Measurements from ENCODE around the gene HAS3.
A peak's percentile ranks its signal among the peaks of the same experiment; 100 is the strongest.

The HAS3 gene

DNA sequence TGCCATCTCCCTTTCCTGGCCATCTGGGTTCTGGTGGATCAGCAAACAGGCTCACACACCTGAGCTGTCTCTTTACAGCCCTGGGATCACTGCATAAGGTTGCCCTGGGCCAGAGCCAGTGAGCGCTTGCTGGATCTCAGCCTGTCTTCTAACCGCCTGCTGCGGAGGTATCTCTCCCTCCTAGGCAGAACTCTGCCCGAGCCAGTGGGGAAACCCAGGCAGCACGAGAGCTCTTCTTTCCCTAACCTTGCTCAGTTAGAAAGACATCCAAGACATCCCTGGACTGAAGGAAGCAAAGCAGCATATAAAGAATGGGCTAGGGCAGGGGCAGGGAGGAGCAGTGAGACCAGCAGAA, 6.4 kb downstream of the HAS3 start:
- Histone ChIP-seq H3K27me3 (ENCODE audit: low read length) (no peaks in the 10 kb centered on the region), H3K36me3 (ENCODE audit: low read length) (no peaks in the 10 kb centered on the region), H3F3A (ENCODE audit: insufficient read depth) (no peaks in the 10 kb centered on the region), H4K20me1 (ENCODE audit: low read depth, low read length) (no peaks in the 10 kb centered on the region), H3K9ac (ENCODE audit: low read length) (no peak overlapping the region), H3K4me3 (ENCODE audit: insufficient read depth, low read length, poor library complexity, severe bottlenecking) (no peak overlapping the region), H3K79me2 (ENCODE audit: insufficient read depth, low read length) (no peaks in the 10 kb centered on the region), H3K9me2 (replicated peaks; ENCODE audit: insufficient read depth, low read length) (no peaks in the 10 kb centered on the region), H3K4me2 (ENCODE audit: low read depth, low read length, poor library complexity, severe bottlenecking) (no peak overlapping the region), H3K27ac (ENCODE audit: low read depth, low read length) (no peak overlapping the region), H3K9me3 (ENCODE audit: insufficient read depth, low read length) (no peaks in the 10 kb centered on the region), H2AFZ (ENCODE audit: low read depth, low read length, severe bottlenecking) (no peak overlapping the region)
- TF ChIP-seq EZH2phosphoT487 (conservative IDR thresholded peaks at IDR 0.05; ENCODE audit: low read length) = no peak
- TF ChIP-seq CTCF (IDR thresholded peaks at IDR 0.05; ENCODE audit: insufficient read depth, low read length, poor library complexity, severe bottlenecking) = no peak

DNA sequence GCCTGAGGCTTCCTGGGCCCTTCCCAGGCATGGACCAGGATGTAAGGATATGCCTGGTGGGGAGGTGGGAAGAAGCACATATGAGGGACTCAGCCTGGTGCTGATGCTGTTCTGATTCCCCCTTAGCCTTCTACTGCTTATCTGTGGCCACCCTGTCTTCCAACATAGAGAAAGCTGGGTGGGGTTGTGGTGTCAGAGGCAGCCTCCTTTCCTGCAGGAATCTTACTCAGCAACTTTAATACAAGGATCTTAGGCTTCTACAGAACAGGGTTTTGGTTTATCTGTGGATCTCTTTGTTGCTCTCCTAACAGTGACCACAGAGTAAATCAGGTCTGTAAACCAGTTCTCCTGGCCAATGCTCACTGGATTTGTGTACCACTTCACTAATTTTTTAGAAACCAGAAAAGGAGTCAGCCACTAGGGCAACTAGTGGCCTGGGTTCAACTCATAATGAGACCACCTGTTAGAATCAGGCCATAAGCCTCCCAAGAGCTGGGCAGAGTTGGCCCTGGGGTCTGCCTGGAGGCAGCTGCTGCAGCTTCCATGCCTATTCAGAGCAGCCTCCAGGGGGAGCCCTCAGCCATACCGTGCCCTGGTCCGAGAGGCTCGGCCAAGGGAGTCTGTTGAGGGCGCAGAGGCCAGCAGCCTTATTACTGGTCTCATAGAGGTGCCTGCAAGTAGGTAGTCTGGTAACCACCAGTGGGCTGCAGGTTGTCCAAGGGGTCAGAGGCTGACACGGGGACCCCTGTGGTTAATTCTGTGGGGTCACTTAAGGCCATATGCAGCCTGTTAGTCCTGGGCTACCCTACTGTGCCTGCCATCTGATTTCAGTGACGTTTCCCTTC, 7.1 kb downstream of the HAS3 start:
- Histone ChIP-seq H3K4me2 (ENCODE audit: low read depth, low read length, poor library complexity, severe bottlenecking) (no peak overlapping the region), H4K20me1 (ENCODE audit: low read depth, low read length) (no peaks in the 10 kb centered on the region), H2AFZ (ENCODE audit: low read depth, low read length, severe bottlenecking) (no peak overlapping the region), H3K79me2 (ENCODE audit: insufficient read depth, low read length) (no peaks in the 10 kb centered on the region), H3K9ac (ENCODE audit: low read length) (no peak overlapping the region), H3K9me2 (replicated peaks; ENCODE audit: insufficient read depth, low read length) (no peaks in the 10 kb centered on the region), H3K9me3 (ENCODE audit: insufficient read depth, low read length) (no peaks in the 10 kb centered on the region), H3K36me3 (ENCODE audit: low read length) (no peaks in the 10 kb centered on the region), H3K27ac (ENCODE audit: low read depth, low read length) (no peak overlapping the region), H3K4me3 (ENCODE audit: insufficient read depth, low read length, poor library complexity, severe bottlenecking) (no peak overlapping the region), H3K27me3 (ENCODE audit: low read length) (no peaks in the 10 kb centered on the region), H3F3A (ENCODE audit: insufficient read depth) (no peaks in the 10 kb centered on the region)
- TF ChIP-seq CTCF (IDR thresholded peaks at IDR 0.05; ENCODE audit: insufficient read depth, low read length, poor library complexity, severe bottlenecking) = peak; percentile 90
- TF ChIP-seq EZH2phosphoT487 (conservative IDR thresholded peaks at IDR 0.05; ENCODE audit: low read length) = no peak

DNA sequence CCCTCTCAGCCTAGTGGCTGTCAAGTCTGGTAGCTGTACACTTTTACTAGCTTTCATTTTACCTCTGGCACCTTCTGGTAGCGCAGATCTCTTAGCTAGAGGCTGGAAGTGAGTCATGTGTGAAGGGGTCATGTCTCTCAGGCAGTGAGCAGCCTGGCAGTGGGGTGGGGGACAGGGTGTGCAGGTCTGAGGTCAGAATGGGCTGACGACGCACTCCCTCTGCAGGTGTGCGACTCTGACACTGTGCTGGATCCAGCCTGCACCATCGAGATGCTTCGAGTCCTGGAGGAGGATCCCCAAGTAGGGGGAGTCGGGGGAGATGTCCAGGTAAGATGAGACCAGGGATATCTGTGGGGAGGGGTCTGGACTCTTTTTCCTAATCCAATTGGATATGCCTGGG, 7.8 kb downstream of the HAS3 start:
- H3K9me3 ChIP-seq (ENCODE audit: insufficient read depth, low read length) = no peaks in the 10 kb centered on the region
- TF ChIP-seq EZH2phosphoT487 (conservative IDR thresholded peaks at IDR 0.05; ENCODE audit: low read length) = no peak
- TF ChIP-seq CTCF (IDR thresholded peaks at IDR 0.05; ENCODE audit: insufficient read depth, low read length, poor library complexity, severe bottlenecking) = no peak
- no peak overlapping the region for H2AFZ ChIP-seq (ENCODE audit: low read depth, low read length, severe bottlenecking)
- no peak overlapping the region for H3K9ac ChIP-seq (ENCODE audit: low read length)
- H3K4me3 ChIP-seq (ENCODE audit: insufficient read depth, low read length, poor library complexity, severe bottlenecking) = no peak overlapping the region
- H3K79me2 ChIP-seq (ENCODE audit: insufficient read depth, low read length) = no peaks in the 10 kb centered on the region
- no peak overlapping the region for H3K4me2 ChIP-seq (ENCODE audit: low read depth, low read length, poor library complexity, severe bottlenecking)
- H3K36me3 ChIP-seq (ENCODE audit: low read length) = no peaks in the 10 kb centered on the region
- no peaks in the 10 kb centered on the region for H3F3A ChIP-seq (ENCODE audit: insufficient read depth)
- no peaks in the 10 kb centered on the region; the same call in 1 of the 2 replicates for H4K20me1 ChIP-seq (ENCODE audit: low read depth, low read length)
- no peaks in the 10 kb centered on the region for H3K9me2 ChIP-seq (replicated peaks; ENCODE audit: insufficient read depth, low read length)
- H3K27ac ChIP-seq (ENCODE audit: low read depth, low read length) = no peak overlapping the region
- H3K27me3 ChIP-seq (ENCODE audit: low read length) = no peaks in the 10 kb centered on the region

Data from SU-DHL-6 (cell line).